ENCODE measurements around the gene PRDM16.

PRDM16 gene

GRCh38 chr1:3111348-3112021, 42.5 kb downstream of the PRDM16 start:
- no peak for DNase-seq

GRCh38 chr1:3112526-3112925, 43.5 kb downstream of the PRDM16 start:
- no peak for DNase-seq

GRCh38 chr1:3113047-3113740, 44.2 kb downstream of the PRDM16 start:
- no peak for DNase-seq

GRCh38 chr1:3113741-3114056, 44.7 kb downstream of the PRDM16 start:
- no peak for DNase-seq

DNA sequence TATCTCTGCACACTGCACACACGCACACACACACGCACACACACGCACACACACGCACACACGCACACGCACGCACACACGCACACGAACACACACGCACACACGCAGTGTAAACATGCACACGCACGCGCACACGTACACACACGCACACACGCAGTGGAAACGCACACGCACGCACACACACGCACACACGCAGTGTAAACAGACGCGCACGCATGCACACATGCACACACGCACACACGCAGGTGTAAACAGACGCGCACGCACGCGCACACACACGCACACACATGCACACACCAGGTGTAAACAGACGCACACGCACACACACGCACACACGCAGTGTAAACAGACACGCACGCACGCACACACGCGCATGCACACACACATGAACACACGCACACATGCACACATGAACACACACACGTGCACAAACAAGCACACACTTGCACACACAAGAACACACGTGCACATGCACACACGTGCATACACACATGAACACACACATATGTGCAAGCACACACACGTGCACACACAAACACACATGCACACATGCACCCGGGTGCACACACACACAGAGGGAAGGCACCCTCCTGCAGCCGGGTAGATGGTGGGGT, 45.2 kb downstream of the PRDM16 start:
- DNase-seq, result no peak

DNA sequence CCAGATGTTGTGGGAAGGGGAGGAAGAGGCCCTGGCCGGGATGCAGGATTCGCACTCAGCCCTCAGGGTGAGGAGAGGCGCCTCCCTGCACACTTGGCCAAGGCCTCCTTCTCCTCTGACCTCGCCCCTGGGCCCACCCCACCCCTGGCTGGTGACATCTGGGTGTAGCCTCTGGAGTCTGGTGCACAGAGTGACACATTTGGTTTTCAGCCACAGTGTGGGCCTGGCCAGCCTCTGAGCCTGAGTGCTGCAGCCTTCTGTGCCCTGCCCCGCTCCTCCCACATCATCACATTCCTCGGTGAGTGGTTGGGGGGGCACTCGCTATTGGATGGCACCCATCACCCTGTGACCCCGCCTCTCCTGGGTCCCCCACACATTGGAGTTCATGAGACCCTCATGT, 45.8 kb downstream of the PRDM16 start:
- no peak for DNase-seq

- DNase-seq, result no peak
These were observed 46.5 kb downstream of the PRDM16 start for GRCh38 chr1:3115275-3116149.

GRCh38 chr1:3116150-3116510, 47.1 kb downstream of the PRDM16 start:
- no peak for DNase-seq

DNA sequence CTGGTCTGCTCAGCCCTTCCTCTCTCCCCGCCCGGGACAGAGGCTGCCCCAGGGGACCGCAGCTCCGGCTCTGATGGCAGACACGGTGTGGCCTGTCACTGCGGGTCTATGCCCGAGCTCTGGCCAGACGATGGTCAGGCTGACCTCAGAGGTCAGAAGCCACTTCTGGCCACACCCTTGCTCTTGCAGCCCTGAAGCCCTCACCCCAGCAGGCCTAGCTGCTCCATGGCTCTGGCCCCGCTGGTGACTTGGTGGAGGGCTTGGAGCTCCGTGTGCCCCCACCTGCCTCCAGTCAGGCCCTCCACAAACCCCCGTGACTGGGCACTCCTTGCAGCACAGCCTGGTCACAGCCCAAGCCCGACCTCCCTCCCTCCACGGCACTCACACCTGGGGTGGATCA, 47.6 kb downstream of the PRDM16 start:
- DNase-seq, result no peak

DNA sequence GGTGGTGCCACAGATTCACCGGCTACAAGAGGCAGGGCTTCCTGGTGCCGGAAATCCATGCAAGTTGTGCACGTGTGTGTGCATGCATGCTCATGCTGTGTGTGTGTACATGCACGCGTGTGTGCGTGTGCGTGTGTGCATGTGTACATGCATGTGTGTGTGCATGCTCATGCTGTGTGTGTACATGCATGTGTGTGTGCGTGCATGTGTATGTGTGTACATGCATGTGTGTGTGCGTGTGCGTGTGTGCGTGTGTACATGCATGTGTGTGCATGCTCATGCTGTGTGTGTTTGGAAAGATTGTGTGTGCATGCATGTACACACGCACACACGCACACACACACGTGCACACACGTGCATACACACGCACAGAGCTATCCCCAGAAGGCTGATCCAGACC, 48.9 kb downstream of the PRDM16 start:
- DNase-seq, result no peak

GRCh38 chr1:3119061-3119460, 50.1 kb downstream of the PRDM16 start:
- DNase-seq, result no peak

- no peak for DNase-seq
These were observed 50.7 kb downstream of the PRDM16 start for GRCh38 chr1:3119725-3120124.

- no peak for DNase-seq
These were observed 51.1 kb downstream of the PRDM16 start for GRCh38 chr1:3120140-3120539.

- DNase-seq, result no peak
These were observed 52.0 kb downstream of the PRDM16 start for GRCh38 chr1:3120994-3121393.

DNA sequence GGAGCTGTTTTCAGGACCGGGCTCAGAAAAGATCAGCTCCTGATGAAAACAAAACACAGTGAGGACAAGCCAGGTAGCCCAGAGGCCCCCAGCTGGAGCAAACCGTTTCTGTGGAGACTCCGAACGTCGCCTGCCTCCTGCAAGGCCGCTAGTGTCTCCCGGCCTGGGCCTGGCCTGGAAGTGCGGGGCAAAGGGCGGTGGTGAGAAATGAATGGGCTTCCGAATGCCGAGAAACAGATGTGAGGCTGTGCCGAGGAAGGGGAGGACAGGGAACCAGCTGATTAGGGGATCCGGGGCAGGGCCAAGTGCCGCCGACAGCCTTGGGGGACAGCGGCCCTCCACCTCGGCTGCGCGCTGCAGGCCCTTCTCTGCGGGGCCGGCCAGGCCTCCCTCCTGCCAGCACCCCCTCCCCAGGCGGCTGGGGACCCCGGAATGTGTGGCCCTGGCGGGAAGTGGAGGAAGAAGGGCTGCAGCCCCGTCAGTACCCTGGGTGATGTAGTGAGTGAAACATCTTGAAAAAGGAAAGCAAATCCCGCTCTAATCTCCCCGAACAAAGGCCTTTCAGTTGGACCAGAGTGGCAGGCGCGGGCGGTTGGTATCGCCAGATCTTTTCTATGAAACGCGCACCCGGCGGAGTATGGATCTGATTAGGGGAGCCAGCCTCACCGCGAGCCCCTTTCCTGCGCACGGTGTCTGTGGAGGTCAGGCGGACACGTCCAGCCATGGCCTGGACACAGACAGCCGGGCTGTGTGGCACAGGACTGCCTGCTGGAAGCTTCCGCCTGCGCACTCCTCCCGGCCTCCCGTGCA, 52.6 kb downstream of the PRDM16 start:
- no peak for DNase-seq

GRCh38 chr1:3122311-3122710, 53.3 kb downstream of the PRDM16 start:
- DNase-seq, result no peak

DNA sequence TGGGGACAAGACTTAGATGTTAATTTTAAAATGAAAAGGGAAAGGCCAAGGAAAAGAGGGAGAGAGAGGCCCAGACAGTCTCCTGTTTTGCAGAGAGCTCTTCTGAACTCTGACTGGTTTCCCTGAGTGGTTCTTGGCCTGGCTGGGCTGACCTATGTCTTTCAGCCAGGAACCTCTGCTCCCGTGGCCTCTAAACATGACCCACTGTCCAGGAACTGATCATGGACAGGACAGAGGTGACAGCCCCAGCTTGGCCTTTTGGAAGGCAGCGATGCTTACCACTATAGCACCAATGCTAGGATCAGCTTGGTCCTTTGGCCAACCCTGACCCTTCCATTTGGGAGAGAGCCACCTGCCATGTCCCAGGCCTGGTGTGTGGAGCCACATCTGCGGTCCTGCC, 55.2 kb downstream of the PRDM16 start:
- no peak for DNase-seq

DNA sequence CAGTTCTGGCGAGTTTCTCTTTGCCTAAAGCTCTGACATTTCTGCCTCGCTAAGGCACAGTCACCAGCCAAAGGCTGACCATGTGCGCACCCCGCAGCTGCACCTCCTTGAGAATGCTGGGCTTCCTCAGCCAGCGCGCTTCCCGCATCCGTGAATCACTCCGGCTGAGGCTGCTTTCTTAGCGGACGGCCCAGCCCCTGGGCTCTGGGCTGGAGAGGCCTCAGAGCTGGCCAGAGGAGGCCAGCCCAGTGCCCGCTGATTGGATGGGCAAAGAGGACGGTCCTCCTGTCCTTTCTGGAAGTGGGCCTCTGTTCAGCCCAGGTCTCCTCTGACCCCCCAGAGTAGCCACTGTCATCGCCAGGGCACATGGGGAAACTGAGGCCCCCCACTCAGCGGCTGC, 56.1 kb downstream of the PRDM16 start:
- DNase-seq, result no peak

DNA sequence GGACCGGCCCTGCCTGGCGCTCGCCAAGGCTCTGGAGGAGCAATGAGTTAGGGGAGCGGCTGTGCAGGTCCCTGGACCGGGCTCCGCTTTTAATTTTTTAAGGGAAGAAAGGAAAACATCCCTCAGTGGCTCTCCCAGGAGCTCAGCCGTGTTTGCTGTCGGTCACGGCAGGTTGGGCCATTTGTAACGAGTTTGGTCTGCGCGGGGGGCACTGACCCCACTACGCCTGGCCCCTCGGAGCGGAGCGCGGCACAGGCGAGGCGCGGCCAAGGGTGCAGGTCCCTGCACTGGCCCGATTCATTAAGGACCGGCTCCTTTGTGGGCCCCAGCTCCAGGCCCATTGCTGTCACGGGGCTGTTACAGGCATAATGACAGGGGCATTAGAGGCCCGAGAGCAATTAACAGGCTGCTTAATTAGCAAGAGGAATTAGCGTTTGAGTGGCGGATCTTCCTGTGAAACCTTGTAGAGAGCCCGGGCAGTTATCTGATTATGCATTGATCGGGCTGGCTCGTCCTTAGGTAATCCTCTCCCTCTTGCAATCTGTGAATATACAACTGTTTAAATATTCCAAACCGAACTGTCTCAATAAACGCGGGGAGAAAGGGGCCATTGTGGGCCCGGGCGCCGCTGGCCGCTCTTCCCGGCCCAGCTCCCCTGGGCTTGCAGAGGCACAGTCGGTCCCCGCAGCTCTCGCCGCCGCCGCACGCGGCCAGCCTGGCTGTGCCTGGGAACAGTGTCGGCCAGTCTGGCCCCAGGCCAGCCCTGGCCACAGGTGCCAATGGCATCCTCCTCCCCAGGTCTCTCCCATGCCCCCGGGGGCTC, 56.8 kb downstream of the PRDM16 start:
- no peak for DNase-seq

DNA sequence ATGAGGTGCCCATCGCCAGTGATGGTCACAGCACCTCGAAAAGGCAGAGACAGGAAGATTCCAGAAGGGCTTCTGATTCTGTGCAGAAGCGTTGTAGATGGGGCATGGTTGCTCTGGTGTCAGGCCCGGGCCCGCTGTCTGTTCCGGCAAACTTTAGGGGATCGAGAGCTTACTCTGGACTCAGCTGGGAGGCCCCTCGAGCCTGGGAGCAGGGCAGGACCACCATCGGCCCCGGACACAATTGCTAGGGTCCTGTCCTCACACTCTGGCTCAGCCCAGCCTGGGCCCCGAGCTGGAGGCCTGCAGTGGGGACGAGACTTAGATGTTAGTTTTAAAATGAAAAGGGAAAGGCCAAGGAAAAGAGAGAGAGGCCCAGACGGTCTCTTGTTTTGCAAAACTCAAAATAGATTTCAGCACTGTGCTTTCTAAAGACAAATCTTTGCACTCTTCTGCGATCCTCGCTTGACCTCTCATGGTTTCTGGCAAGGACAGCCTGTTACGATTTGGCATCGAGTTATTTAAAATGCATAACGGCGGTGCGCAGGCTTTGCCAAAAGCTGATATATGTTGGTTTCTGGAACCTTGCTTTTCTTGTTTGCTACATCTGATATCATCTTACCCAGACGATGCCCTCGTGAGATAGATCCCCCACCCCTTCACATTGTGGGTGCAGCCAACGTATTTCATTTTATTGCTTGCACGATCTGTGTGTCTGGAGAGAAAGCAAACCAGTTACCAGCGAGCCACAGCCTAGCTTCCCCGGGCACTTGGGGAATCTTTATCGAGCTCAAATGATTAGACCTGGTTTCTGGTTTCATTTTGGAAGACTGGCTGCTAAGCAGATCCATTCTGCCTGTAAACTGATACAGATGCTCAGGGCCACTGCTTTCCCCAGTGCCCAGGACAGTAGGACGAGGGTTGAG, 58.0 kb downstream of the PRDM16 start:
- no peak for DNase-seq

- DNase-seq, result no peak
These were observed 58.7 kb downstream of the PRDM16 start for GRCh38 chr1:3127738-3128137.
